Uterus (tissue), 2 donors: ENCODE data around the gene NOP9.

Experiments used
- POLR2A ChIP-seq, 2 donors: fragments of 450-650 bp; IDR thresholded peaks; one replicate each; pipeline ENCODE4 v1.6.1; 2016; ENCODE audit warnings: antibody characterized with exemption in 2 of 2, mild to moderate bottlenecking in 1 of 2, moderate library complexity in 1 of 2
- TF ChIP-seq, protein P1 (sequence below), 4 experiments: fragments of 200-600 bp in 2 of 4; fragments of 450-650 bp in 2 of 4; sonication (generic) in 2 of 4; IDR thresholded peaks; one replicate each; pipeline ENCODE4 v1.5.1; 2016 to 2019; ENCODE audit warnings: antibody characterized with exemption in 4 of 4, mild to moderate bottlenecking in 2 of 4, moderate library complexity in 1 of 4

DNA sequence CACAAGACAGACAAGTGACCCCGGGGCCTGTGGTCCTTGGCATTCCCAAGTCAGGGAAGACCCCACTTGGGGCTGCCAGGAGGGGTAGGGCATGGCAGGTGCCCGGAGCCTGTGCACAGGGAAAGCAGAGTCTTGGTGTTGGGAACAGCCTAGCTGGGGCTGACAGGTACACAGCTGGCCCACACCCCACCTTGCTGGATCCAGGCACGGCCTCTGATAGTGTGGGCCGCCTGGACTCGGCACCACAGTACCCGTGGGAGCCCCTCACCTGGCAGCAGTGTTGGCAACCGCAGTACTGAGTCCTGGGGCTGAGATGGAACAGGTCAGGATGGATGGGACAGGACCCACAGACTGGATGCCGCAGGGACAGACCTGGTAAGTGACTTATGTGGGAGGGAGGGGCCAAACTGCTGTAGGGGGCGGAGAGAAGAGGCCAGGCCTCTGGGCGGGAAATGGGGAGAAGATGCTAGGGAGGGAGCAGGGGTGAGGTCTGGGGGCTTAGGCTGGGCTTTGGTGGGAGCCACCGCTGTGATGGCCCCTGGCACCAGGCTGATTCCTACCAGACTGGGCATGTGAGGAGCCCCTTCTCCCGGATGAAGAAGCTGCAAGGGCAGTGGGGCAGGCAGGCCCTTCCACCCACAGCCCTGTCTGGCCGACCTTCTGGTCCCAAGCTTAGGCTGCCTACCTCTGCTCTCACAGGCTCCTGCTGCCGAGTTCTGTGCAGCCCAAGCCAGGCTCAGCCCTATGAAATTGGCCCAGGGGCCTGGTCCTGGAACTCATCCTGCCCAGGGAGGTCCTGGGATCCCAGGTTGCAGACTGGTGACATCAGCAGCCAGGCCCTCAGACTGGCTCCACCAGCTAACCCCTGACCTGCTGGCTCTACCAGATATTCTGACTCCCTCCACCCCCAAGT, 36.6 kb upstream of the NOP9 start, which contains the start of gene TGM1:
- TF ChIP-seq, protein P1, sequence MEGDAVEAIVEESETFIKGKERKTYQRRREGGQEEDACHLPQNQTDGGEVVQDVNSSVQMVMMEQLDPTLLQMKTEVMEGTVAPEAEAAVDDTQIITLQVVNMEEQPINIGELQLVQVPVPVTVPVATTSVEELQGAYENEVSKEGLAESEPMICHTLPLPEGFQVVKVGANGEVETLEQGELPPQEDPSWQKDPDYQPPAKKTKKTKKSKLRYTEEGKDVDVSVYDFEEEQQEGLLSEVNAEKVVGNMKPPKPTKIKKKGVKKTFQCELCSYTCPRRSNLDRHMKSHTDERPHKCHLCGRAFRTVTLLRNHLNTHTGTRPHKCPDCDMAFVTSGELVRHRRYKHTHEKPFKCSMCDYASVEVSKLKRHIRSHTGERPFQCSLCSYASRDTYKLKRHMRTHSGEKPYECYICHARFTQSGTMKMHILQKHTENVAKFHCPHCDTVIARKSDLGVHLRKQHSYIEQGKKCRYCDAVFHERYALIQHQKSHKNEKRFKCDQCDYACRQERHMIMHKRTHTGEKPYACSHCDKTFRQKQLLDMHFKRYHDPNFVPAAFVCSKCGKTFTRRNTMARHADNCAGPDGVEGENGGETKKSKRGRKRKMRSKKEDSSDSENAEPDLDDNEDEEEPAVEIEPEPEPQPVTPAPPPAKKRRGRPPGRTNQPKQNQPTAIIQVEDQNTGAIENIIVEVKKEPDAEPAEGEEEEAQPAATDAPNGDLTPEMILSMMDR (IDR thresholded peaks at IDR 0.05), result no peak
- TF ChIP-seq POLR2A (IDR thresholded peaks at IDR 0.05), result no peak
